Stimulated activated CD8-positive, alpha-beta memory T cell treated with anti-CD3 and anti-CD28 coated beads, Interleukin-2, amount 100 ng/mL, for 1 hour (primary cell): ENCODE data around the gene ISX.

ENCODE experiments used
- DNase-seq, 2 donors: peaks; one replicate each; pipeline ENCODE4 v3.0.0-alpha.2; 2020; ENCODE audit warnings: low read depth in 2 of 2

The ISX gene

DNA sequence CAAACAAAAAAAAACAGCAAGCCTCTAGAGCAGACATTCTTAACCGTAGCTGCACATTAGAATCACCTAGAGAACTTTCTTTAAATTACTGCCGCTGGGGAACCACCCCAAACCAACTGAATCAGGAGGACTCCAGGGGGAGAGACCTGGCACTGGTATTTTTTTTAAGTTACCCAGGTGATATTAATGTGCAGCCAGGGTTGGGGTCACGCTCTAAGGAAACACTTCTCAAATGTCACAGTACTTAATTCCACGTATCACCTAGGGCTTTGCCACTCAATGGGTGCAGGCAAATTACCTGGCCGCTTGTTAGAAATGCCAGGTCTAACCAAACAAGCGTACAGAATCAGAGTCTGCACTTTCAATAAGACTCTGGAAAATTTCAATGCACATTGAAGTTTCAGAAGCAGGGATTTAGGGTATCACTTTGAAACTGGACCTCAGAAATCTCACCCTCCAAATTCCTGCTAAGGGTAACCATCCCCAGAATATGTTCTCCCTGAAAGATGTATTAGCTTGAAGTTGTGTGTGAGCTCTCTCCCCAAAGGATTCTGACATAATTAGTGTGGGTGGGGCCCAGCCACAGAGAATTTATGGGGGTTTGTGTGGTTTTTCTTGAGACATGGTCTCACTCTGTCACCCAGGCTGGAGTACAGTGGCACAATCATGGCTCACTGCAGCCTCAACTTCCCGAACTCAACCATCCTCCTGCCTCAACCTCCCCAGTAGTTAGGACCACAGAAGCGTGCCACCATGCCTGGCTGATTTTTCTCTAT is 12.7 kb upstream of the ISX start:
- DNase-seq, result no peak

DNA sequence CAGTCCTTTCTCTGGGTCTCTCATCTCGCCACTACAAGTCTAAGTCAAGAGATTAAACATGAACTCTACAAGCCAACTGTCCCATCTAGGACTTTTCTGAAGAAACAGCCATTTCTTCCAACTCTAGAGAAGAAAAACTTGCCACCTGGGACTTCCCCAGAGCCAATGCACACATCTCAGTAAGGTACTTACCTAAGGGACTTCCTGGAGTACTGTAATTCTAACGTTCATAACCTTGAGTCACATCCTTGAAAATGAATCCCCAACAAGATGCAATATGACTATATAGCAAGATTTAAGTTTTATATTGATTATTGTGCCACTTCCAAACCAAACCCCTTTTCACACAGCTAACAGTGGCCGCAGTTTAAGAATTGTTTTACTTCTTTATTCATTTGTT is 11.9 kb upstream of the ISX start:
- DNase-seq, result no peak

GRCh38 chr22:35056486-35056885 is 9.5 kb upstream of the ISX start:
- no peak for DNase-seq

- DNase-seq, result no peak
These were observed 8.8 kb upstream of the ISX start for GRCh38 chr22:35057155-35057554.

- DNase-seq, result no peak
These were observed 6.3 kb upstream of the ISX start for GRCh38 chr22:35059632-35060031.

DNA sequence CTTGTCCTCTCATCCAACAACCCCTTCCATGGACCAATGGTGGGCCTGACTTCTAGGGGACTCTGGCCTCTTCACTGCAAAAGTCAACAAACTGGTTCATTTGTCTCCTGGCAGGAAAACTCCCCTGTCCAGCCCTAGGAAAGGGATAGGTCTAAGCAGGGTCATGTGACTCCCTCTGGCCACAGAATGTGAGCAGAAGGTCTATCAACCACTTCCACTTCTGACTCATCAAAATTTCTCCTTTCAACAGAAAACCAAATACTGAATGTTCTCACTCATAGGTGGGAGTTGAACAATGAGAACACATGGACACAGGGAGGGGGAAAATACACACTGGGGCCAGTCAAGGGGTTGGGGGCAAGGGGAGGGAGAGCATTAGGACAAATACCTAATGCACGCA is 1.3 kb upstream of the ISX start:
- no peak for DNase-seq

DNA sequence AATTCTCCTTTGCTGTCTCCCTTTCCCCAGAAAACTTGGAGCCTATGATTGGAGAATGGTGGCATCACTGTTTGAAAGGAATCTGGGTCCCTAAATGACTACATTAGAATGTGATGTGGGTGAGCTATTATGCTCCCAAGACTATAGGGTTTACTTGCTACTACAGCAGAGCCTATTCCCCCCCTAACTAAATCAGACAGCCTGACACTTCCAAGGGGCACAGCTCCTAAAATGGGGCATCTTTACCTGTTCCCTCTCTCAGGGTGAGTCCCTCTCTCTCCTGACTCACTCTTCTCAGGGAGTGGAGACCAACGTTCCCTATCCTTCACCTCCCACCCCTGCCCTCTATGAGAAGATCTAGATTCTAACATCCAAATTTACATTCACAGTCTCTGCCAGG is 775 bp upstream of the ISX start:
- no peak for DNase-seq

GRCh38 chr22:35066768-35067167 is 810 bp downstream of the ISX start:
- DNase-seq, result no peak

GRCh38 chr22:35069541-35069940 is 3.6 kb downstream of the ISX start:
- no peak for DNase-seq

- DNase-seq, result no peak
These were observed 4.6 kb downstream of the ISX start for GRCh38 chr22:35070451-35071093.

DNA sequence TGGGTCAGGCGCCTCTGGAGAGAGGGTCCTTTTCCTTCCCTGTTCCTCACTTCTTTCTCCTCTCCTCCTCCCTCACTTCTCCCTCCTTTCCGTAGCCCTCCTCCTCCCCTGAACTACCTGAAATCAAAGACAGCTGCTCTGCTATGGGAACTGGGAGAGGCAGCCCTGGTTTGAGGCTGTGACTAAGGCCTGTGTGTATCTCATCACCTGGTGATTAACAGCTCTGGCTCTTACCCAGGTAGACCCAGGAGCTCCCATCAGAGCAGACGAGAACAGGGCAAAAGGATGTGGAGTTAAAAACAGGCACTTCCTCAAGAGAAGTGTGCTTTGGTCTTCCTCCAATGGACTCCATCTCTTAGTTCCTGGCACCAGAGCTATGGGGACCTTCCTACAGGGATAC is 5.8 kb downstream of the ISX start:
- DNase-seq, result no peak

- DNase-seq, result no peak
These were observed 7.0 kb downstream of the ISX start for GRCh38 chr22:35072925-35073324.

GRCh38 chr22:35074583-35074982 is 8.6 kb downstream of the ISX start:
- DNase-seq, result no peak

DNA sequence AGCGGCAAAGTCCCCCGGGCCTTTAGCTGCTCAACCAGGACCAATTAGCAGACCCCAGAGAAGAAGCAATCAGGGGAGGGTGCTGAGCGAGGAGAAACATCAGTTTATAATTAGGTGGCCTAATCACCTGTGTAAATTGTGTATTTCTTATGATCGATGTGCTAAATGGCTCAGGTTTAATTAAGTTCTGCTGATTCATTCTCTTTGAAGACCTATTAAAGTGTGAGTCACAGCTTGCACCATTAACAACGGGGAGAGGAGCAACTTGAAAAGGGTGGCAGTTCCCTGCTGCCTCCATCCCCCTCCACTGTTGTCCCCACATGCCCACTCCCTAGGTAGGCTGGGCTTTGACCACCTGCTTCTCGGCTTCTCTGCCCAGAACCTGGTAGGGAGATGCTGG is 10.7 kb downstream of the ISX start:
- no peak for DNase-seq

GRCh38 chr22:35085621-35086020 is 19.7 kb downstream of the ISX start:
- DNase-seq, result no peak

GRCh38 chr22:35089139-35089538 is 23.2 kb downstream of the ISX start:
- DNase-seq, result no peak

DNA sequence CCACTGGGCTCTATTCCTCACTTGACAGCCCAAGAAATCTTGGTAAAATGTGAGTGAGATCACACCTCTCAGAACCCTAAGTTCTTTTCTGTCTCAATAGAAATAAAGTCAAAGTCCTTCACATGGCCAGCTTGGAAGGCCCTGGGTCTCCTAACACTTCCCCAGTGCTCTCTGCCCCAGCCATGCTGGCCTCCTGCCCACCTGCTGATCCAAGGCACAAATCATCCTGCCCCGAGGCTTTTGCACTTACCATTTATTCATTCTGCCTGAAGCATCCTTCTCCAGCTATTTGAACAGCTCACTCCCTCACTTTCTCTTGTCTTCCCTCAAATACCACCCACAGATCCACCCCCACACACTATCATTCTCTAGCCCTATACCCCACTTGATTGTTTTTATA is 26.4 kb downstream of the ISX start:
- no peak for DNase-seq

DNA sequence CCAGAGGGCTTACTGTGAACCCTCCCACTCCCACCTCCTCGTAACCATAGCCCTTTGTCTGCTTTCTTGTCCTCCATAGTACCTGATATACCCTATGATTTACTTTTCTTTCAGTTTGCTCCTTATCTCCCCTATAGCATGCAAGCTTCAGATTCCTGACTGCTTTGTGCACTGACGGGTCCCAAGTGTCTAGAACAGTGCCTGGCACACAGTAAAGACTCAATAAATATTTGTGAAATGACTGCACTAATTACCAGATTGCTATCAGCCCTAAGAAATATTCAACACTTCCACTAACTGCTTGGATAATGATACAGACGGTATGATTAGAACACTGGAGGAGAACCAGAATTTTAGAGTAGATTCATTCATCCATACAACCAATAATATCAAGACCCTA is 33.0 kb downstream of the ISX start:
- DNase-seq, result no peak

DNA sequence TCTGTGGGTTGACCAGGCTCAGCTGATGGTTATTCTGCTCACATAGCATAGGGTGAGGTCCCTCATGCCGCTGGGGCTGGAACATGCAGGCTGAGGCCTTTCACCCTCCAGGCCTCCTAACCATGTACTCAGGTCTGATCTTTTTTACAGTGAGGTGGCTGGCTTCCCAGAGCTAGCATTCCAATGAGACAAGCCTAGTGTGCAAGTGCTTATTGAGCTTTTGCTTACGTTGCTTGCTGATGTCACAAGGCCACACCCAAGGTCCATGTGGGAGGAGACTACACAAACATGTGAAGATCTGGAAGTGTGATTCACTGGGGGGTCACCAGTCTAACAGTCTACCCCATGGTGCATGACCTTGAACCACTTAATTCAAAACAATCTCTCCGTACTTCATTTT is 33.9 kb downstream of the ISX start:
- no peak for DNase-seq

GRCh38 chr22:35102663-35103062 is 36.7 kb downstream of the ISX start:
- DNase-seq, result no peak

- no peak for DNase-seq
These were observed 37.8 kb downstream of the ISX start for GRCh38 chr22:35103761-35104160.

- DNase-seq, result no peak
These were observed 38.5 kb downstream of the ISX start for GRCh38 chr22:35104491-35104890.

- no peak for DNase-seq
These were observed 43.7 kb downstream of the ISX start for GRCh38 chr22:35109616-35110015.

- no peak for DNase-seq
These were observed 45.3 kb downstream of the ISX start for GRCh38 chr22:35111244-35111643.
